Globus pallidus (tissue), 1 donor: ENCODE data around the gene DNTTIP2.
A peak's percentile ranks its signal among the peaks of the same experiment; 100 is the strongest.
"Not testable (repeated sequence)": the region's sequence is repeated elsewhere in the genome, so short reads cannot be mapped to it uniquely, and the experiment has no call there.

Experiments used
- DNase-seq: peaks from one replicate; pipeline ENCODE4 v3.0.0-alpha.2; 2015; ENCODE audit warnings: low spot score

DNTTIP2 gene

GRCh38 chr1:93876244-93876643, 2.8 kb downstream of the DNTTIP2 start:
- no peak for DNase-seq

GRCh38 chr1:93874025-93874651, 4.9 kb downstream of the DNTTIP2 start:
- peak; percentile 7 for DNase-seq

- no peak for DNase-seq
Measured at GRCh38 chr1:93871366-93871765, 7.6 kb downstream of the DNTTIP2 start.

GRCh38 chr1:93869653-93870052, 9.4 kb downstream of the DNTTIP2 start:
- DNase-seq, result no peak

GRCh38 chr1:93868492-93868891, 10.5 kb downstream of the DNTTIP2 start:
- DNase-seq, result not testable (repeated sequence)

GRCh38 chr1:93865253-93865652, 13.8 kb downstream of the DNTTIP2 start:
- no peak for DNase-seq

- no peak for DNase-seq
Measured at GRCh38 chr1:93864175-93864574, 14.8 kb downstream of the DNTTIP2 start.

- not testable (repeated sequence) for DNase-seq
Measured at GRCh38 chr1:93857653-93858052, 21.4 kb downstream of the DNTTIP2 start.

GRCh38 chr1:93855983-93856382, 23.0 kb downstream of the DNTTIP2 start:
- not testable (repeated sequence) for DNase-seq

GRCh38 chr1:93853940-93854339, 25.1 kb downstream of the DNTTIP2 start:
- no peak for DNase-seq

- no peak for DNase-seq
Measured at GRCh38 chr1:93851878-93852277, 27.1 kb downstream of the DNTTIP2 start.

GRCh38 chr1:93851327-93851712, 27.7 kb downstream of the DNTTIP2 start:
- DNase-seq, result no peak

- peak; percentile 48 for DNase-seq
Measured at GRCh38 chr1:93850687-93851326, 28.2 kb downstream of the DNTTIP2 start.

GRCh38 chr1:93848350-93848883, 30.6 kb downstream of the DNTTIP2 start:
- no peak for DNase-seq

GRCh38 chr1:93847811-93848288, 31.2 kb downstream of the DNTTIP2 start:
- DNase-seq, result peak; percentile 56

- DNase-seq, result peak; percentile 92
Measured at GRCh38 chr1:93846992-93847810, 31.8 kb downstream of the DNTTIP2 start.

- DNase-seq, result peak; percentile 87
Measured at GRCh38 chr1:93846206-93846991, 32.6 kb downstream of the DNTTIP2 start.

GRCh38 chr1:93845538-93846205, 33.3 kb downstream of the DNTTIP2 start:
- DNase-seq, result peak; percentile 26

GRCh38 chr1:93844262-93845045, 34.6 kb downstream of the DNTTIP2 start:
- peak; percentile 75 for DNase-seq

GRCh38 chr1:93842750-93843500, 36.1 kb downstream of the DNTTIP2 start:
- no peak for DNase-seq
